Psoas muscle (tissue), 8 donors: Measurements from ENCODE around the gene PARVB. TPM values are rescaled to one million over a fixed set of nuclear protein-coding genes. Genes with fewer than 3 reads are reported as not detected.

Source experiments
- ATAC-seq, 4 donors: fragments of 200-7000 bp; cut with Tn5 transposase; one replicate each; pipeline ENCODE4 v1.9.1; 2020; ENCODE audit warnings: moderate library complexity in 3 of 4, mild to moderate bottlenecking in 2 of 4
- DNase-seq, 2 donors: peaks; one replicate each; pipeline ENCODE4 v3.0.0-alpha.2; 2020
- H3K27ac ChIP-seq: fragments of 200-600 bp; one replicate; pipeline ENCODE4 v1.8.0; 2022
- H3K27me3 ChIP-seq, 3 donors: fragments of 200-600 bp in 1 of 3; one replicate each; pipeline versions ENCODE4 v1.6.1 to v1.8.0; 2013 to 2022; ENCODE audit warnings: low read length in 2 of 3, mild to moderate bottlenecking in 2 of 3, moderate library complexity in 1 of 3; ENCODE audit not compliant: insufficient read depth in 3 of 3
- H3K36me3 ChIP-seq, 2 donors: fragments of 200-600 bp in 1 of 2; one replicate each; pipeline versions ENCODE4 v1.6.1 to v1.8.0; 2013 to 2022; ENCODE audit warnings: low read depth in 1 of 2, mild to moderate bottlenecking in 1 of 2, moderate library complexity in 1 of 2; ENCODE audit not compliant: insufficient read depth in 1 of 2
- H3K4me1 ChIP-seq: fragments of 200-600 bp; one replicate; pipeline ENCODE4 v1.8.0; 2022
- H3K4me3 ChIP-seq: fragments of 200-600 bp; one replicate; pipeline ENCODE4 v1.8.0; 2022; ENCODE audit warnings: mild to moderate bottlenecking
- H3K9me3 ChIP-seq: fragments of 200-600 bp; one replicate; pipeline ENCODE4 v1.8.0; 2022
- CTCF ChIP-seq: fragments of 200-600 bp; IDR thresholded peaks from one replicate; pipeline ENCODE4 v1.8.0; 2022; ENCODE audit warnings: antibody characterized with exemption
- WGBS, 3 donors: extraction: QIAGEN DNeasy Blood & Tissue Kit; methylation state at CpG; one replicate each; pipeline versions ENCODE4 v1.1.6 to v1.1.7; 2013; 5-methylcytosine and 5-hydroxymethylcytosine counted together
- intact Hi-C, 2 donors: fragments of 100-400 bp; cut with DNase I; formaldehyde crosslinking; loops; one replicate each; pipeline versions ENCODE4 v1.11.0 to v1.14.2; 2022
- polyA plus RNA-seq, 3 donors: library from polyadenylated mRNA; stranded (reverse); fragments of 200-250 nt; gene quantifications; one replicate each; pipeline ENCODE4 v1.2.3, GENCODE V29; 2013
- total RNA-seq, 4 donors: library from RNA; stranded (reverse); fragmentation: NEBNext Ultra II Directional in 2 of 4; extraction: Animal tissue kit (Norgen Biotek cat#: 25700) in 2 of 4; gene quantifications; one replicate each; pipeline versions ENCODE4 v1.2.1 to v1.2.4, GENCODE V29; 2021 to 2023
- donor health status: healthy with polysubstance abuse.
- donor health status: DM: no; HTN: no; CAD: no; lungs with moderate emphysema.
- donor health status: Bipolar disorder and iron deficiency.
- donor health status: healthy.
- donor health status: DM: yes; HTN: yes; CAD: no.
- donor health status: DM: no; HTN: no; CAD: no.
- donor health status: DM: no; HTN: no; CAD: no.
- donor health status: DM: yes; HTN: yes; CAD: no.

PARVB gene
- total and polyA plus RNA-seq, 7 donors: 84.5 to 172 (median 103) TPM

DNA sequence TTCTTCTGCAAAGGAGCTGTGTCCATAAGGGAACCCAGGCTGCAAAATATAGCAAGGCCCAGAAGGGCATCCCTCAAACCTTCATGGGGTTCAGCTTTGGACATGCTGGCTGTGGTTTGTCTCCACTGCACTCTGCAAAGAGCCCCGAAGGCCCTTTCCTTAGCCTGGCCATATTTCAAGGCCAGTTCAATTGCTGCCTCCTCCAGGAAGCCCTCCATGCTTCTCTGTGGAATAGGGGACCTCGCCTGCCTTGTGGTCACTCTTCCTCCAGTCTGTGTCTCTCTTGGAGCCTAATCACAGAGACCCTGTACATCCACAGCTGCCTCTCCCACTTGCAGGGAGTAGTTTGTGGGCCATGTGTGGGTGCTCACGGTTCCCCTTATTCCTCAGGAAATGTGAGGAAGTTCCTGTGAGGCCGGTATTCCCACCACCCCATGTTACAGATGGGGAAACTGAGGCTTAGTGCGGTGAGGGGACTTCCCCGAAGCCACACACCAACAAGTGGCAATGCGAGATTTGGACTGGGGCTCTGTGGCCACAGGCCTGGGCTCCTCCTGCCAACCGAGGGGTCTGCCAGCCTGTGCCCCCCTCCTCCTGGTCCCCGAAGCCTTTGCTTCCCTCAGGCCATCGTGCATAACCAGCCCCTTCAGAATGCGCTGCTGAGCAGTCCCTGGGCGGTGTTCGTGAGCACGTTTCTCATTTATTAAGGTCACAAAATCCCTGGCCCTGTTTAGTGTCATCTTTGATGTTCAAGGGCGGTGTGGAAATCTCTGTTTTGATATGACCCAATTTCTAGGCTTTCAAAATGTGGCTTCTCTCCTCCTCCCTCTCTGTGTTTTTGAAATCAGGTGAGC lies 65.8 kb downstream of the PARVB start:
- intact Hi-C loops: loop anchor here (2.0 to 10.0 kb wide), 2 partner anchors 95 to 535 kb away; no protein-coding TSS in a partner anchor
- H3K36me3 ChIP-seq: peaks cover 0 to 12% of the 10 kb centered on the region in 2 donors
- ATAC-seq: no peak
- DNase-seq: peak in 1 of 2 donors; percentile 49
- peak overlapping the region; percentile 94 for H3K27ac ChIP-seq
- H3K9me3 ChIP-seq: no peaks in the 10 kb centered on the region
- no peak overlapping the region for H3K4me3 ChIP-seq
- WGBS, 3 donors: 67 to 83% (median 71%) methylated on average over 15 of the region's 15 CpGs
- no peak for TF ChIP-seq CTCF
- no peaks in the 10 kb centered on the region for H3K27me3 ChIP-seq
- H3K4me1 ChIP-seq: peaks cover 46% of the 10 kb centered on the region

- 58 to 87% (median 61%) methylated on average over 9 of the region's 9 CpGs for WGBS, 3 donors
- H3K27me3 ChIP-seq: no peaks in the 10 kb centered on the region
- TF ChIP-seq CTCF: no peak
- peaks cover 0 to 18% of the 10 kb centered on the region in 2 donors for H3K36me3 ChIP-seq
- no peaks in the 10 kb centered on the region for H3K9me3 ChIP-seq
- peak overlapping the region; percentile 36 for H3K27ac ChIP-seq
- H3K4me3 ChIP-seq: no peak overlapping the region
- peaks cover 46% of the 10 kb centered on the region for H3K4me1 ChIP-seq
- DNase-seq: peak in 1 of 2 donors; percentile 41
- ATAC-seq: no peak
- intact Hi-C loops: no loop called here
Measured at GRCh38 chr22:44090571-44090905, 66.4 kb downstream of the PARVB start.

DNA sequence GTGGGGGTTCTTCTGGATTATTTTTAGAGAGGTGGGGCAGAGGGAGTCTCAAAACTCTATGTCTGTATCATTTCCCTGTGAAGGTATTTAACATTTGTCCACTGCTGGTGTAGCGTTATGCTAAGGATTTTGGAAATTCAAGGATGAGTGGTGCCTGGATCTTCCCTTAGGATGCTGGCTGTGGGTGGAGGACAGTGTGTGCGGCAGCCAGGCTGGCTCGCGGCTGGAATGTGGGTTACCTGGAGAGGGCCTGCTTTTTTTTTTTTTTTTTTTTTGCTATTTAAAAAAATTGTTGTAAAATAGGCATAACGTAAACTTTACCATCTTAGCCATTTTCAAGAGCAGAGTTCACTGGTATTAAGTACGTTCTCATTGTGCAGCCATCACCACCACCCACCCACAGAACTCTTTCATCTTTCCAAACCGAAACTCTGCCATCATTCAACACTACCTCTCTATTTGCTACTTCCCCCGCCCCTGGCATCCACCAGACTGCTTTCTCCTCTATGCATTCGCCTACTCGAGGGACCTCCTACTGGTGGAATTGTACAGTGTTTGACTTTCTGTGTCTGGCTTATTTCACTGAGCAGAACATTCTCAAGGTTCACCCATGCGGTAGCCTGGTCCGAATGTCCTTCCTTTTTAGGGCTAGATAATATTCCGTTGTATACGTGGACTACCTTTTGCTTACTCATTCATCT lies 67.1 kb downstream of the PARVB start:
- Histone ChIP-seq H3K27me3 (no peaks in the 10 kb centered on the region), H3K4me3 (no peak overlapping the region), H3K27ac (no peak overlapping the region), H3K9me3 (no peaks in the 10 kb centered on the region), H3K36me3 (peaks cover 0 to 25% of the 10 kb centered on the region in 2 donors), H3K4me1 (peaks cover 42% of the 10 kb centered on the region)
- DNase-seq: peak in 1 of 2 donors; percentile 5
- no peak for ATAC-seq
- intact Hi-C loops: no loop called here
- WGBS, 3 donors: 73 to 88% (median 73%) methylated on average over 14 of the region's 14 CpGs
- peak; percentile 15 for TF ChIP-seq CTCF

- DNase-seq: peak in 1 of 2 donors; percentile 11
- H3K36me3 ChIP-seq: peaks cover 0 to 30% of the 10 kb centered on the region in 2 donors
- intact Hi-C loops: no loop called here
Measured at GRCh38 chr22:44091751-44092150, 67.6 kb downstream of the PARVB start.

More at GRCh38 chr22:44091751-44092150, 67.6 kb downstream of the PARVB start:
- WGBS, 3 donors: 97% methylated on average over 10 of the region's 10 CpGs
- ATAC-seq: no peak
- no peak for TF ChIP-seq CTCF
- Histone ChIP-seq H3K9me3 (no peaks in the 10 kb centered on the region), H3K4me3 (no peak overlapping the region), H3K27me3 (no peaks in the 10 kb centered on the region), H3K27ac (no peak overlapping the region), H3K4me1 (peaks cover 38% of the 10 kb centered on the region)
